Measurements from ENCODE around the gene TNKS2.
A peak's percentile ranks its signal among the peaks of the same experiment; 100 is the strongest.
"Not testable (repeated sequence)": the region's sequence is repeated elsewhere in the genome, so short reads cannot be mapped to it uniquely, and the experiment has no call there.

TNKS2 gene

DNA sequence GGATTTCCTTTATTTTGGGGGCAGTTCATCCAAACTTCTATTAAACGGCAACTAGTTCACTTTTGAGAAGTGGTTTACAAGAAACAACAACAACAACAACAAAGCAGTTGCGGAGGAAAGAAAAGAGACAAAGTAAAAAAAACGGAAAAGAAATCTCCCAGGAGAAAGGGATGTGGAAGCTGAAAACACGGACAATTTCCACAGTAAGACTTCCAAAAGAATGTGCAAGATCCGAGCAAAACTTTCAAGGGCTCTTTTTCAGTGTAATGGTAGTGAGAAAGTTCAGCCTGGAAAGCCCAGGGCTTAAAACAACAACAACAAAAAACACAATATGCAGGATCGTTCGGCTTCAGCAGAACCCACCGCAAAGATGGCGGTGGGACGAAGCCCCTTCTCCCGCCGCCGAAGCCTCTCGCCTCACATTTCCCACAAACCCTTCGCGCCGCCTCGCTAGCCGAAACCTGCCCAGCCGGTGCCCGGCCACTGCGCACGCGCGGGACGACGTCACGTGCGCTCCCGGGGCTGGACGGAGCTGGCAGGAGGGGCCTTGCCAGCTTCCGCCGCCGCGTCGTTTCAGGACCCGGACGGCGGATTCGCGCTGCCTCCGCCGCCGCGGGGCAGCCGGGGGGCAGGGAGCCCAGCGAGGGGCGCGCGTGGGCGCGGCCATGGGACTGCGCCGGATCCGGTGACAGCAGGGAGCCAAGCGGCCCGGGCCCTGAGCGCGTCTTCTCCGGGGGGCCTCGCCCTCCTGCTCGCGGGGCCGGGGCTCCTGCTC lies at the start of gene TNKS2:
TSS of gene TNKS2 (plus strand) at position 553 of the 775 bp plus-strand sequence. CDS start 265 bp downstream, outside the sequence.
- peak; percentile 82 to 83 for DNase-seq (ENCODE audit: low spot score in 2 of 2)
- Mint-ChIP-seq H3K27me3 (no peaks in the 10 kb centered on the region), H3K4me1 (peaks cover 65% of the 10 kb centered on the region), H3K36me3 (ENCODE audit: insufficient read depth) (peaks cover 23% of the 10 kb centered on the region), H3K9me3 (no peaks in the 10 kb centered on the region), H3K27ac (ENCODE audit: low read depth) (peak within 1 kb of the TSS; percentile 95), H3K4me3 (peak within 1 kb of the TSS; percentile 99)
- peak; percentile 76 for ATAC-seq (replicated peaks; ENCODE audit: extremely low read depth, poor library complexity, severe bottlenecking)

DNA sequence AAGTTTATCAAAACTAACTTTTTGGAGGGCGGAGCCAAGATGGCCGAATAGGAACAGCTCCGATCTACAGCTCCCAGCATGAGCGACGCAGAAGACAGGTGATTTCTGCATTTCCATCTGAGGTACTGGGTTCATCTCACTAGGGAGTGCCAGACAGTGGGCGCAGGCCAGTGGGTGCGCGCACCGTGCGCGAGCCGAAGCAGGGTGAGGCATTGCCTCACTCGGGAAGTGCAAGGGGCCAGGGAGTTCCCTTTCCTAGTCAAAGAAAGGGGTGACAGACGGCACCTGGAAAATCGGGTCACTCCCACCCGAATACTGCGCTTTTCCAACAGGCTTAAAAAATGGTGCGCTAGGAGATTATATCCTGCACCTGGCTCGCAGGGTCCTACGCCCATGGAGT lies 48.6 kb upstream of the TNKS2 start:
- H3K27ac Mint-ChIP-seq (ENCODE audit: low read depth); DNase-seq (ENCODE audit: low spot score in 2 of 2); H3K4me3 Mint-ChIP-seq; H3K36me3 Mint-ChIP-seq (ENCODE audit: insufficient read depth); ATAC-seq (replicated peaks; ENCODE audit: extremely low read depth, poor library complexity, severe bottlenecking); H3K4me1 Mint-ChIP-seq; H3K9me3 Mint-ChIP-seq: not testable (repeated sequence)
- H3K27me3 Mint-ChIP-seq: peaks cover 21% of the 10 kb centered on the region

DNA sequence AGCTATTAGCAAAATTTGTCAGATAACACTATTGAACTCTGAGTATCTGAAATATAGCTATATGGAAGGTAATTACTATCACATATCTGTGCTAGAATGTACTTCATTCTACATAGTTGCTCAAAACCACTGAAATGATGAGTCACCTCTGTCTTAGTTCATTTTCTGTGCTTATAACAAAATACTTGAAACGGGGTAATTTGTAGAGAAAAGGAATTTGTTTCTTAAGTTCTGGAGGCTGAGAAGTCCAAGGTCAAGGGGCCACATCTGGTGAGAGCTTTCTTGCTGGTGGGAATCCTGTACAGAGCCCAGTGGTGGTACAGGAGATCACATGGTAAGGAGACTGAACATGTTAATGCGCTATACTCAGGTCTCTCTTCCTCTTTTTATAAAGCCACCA lies 41.9 kb upstream of the TNKS2 start:
- Mint-ChIP-seq H3K9me3 (no peaks in the 10 kb centered on the region), H3K4me1 (no peaks in the 10 kb centered on the region), H3K27ac (ENCODE audit: low read depth) (no peak overlapping the region), H3K4me3 (no peak overlapping the region), H3K27me3 (peaks cover 31% of the 10 kb centered on the region), H3K36me3 (ENCODE audit: insufficient read depth) (no peaks in the 10 kb centered on the region)
- ATAC-seq (replicated peaks; ENCODE audit: extremely low read depth, poor library complexity, severe bottlenecking) (no peak), DNase-seq (ENCODE audit: low spot score in 2 of 2) (no peak)

DNA sequence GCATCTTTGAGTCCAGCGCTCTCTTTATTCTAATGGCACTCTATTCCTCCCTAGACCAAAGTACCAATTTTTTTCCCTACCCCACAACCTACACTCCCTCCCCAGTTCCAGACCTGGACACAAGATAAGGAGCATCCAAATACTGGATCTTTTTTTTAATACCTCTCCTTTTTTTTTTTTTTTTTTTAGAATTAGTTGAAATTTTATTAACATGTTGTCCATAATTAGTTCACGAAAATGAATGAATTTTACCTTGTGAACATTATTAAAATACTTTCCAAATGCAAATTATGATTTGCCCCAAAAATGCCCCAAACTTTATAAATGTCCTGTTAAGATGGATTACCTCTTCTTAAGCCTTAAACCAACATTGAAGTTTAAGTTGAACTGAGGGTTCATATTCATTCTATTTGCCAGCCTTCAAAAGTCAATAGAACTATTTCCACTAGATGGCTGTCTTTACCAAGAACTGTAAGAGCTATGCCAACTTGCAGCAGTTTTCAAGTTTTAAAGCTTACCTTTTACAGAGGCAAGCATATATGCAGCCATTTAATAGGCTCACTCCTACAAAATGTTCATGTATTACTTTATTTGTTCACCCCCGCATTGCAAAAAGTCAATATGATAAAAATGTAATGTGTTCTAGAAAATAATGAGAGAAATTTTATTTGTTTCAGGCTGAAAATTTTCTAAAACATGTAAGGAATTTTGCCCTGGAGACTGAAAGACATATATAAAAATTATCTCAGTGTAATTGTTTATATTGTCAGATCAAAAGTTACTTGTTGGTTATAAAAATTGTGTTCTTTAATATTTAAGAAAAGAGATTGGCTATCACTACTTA lies 39.7 kb upstream of the TNKS2 start:
- Mint-ChIP-seq H3K27me3 (peaks cover 43% of the 10 kb centered on the region), H3K36me3 (ENCODE audit: insufficient read depth) (no peaks in the 10 kb centered on the region), H3K9me3 (no peaks in the 10 kb centered on the region), H3K4me1 (no peaks in the 10 kb centered on the region), H3K27ac (ENCODE audit: low read depth) (no peak overlapping the region), H3K4me3 (no peak overlapping the region)
- DNase-seq (ENCODE audit: low spot score in 2 of 2) (no peak), ATAC-seq (replicated peaks; ENCODE audit: extremely low read depth, poor library complexity, severe bottlenecking) (no peak)

DNA sequence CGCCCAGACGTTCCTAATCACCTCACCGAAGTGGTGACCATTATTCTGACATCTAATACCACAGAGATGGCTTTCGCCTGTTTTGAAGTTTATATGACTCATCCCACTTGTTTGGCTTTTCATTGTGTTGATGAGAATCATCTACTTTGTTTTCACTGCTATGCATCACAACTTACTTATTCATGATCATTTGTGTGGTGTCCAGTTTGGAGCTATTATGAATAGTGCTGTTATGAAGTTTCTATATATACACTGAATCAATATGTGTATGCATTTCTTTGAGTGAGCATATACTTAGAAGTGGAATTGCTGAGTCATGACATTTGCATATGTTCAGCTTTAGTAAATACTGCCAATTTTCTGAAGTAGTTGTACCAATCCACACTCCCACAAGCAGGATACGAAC lies 38.6 kb upstream of the TNKS2 start:
- H3K36me3 Mint-ChIP-seq (ENCODE audit: insufficient read depth): no peaks in the 10 kb centered on the region
- H3K27me3 Mint-ChIP-seq: peaks cover 43% of the 10 kb centered on the region
- H3K9me3 Mint-ChIP-seq: no peaks in the 10 kb centered on the region
- H3K27ac Mint-ChIP-seq (ENCODE audit: low read depth): no peak overlapping the region
- no peaks in the 10 kb centered on the region for H3K4me1 Mint-ChIP-seq
- no peak for DNase-seq (ENCODE audit: low spot score in 2 of 2)
- H3K4me3 Mint-ChIP-seq: no peak overlapping the region
- ATAC-seq (replicated peaks; ENCODE audit: extremely low read depth, poor library complexity, severe bottlenecking): no peak

DNA sequence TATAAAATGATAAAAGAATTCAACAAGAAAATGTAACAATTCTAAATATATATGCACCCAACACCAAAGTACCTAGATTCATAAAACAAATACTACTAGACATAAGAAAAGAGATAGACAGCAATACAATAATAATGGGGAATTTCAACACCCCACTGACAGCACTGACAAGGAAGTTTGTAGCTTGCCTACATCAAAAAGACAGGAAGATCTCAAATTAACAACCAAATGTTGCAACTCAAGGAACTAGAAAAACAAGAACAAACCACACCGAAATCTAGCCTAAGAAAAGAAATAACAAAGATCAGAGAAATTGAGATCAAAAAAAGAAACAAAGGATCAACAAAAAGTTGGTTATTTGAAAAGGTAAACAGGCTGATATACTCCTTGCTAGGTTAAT lies 36.5 kb upstream of the TNKS2 start:
- H3K9me3 Mint-ChIP-seq: no peaks in the 10 kb centered on the region

DNA sequence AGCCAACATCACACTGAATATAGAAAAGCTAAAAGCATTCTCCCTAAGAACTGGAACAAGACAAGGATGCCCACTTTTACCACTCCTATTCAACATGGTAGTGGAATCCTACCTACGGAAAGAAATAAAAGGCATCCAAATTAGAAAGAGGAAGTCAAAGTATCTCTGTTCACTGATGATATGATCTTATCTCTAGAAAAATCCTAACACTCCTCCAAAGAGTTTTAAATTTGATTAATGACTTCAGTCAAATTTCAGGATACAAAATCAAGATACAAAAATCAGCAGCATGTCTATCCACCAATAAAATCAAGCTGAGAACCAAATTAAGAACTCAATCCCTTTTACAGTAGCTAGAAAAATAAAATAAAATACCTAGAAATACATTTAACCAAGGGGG lies 35.3 kb upstream of the TNKS2 start:
- H3K27me3 Mint-ChIP-seq: peaks cover 23% of the 10 kb centered on the region
- DNase-seq (ENCODE audit: low spot score in 2 of 2) (no peak), ATAC-seq (replicated peaks; ENCODE audit: extremely low read depth, poor library complexity, severe bottlenecking) (no peak)
- H3K4me3 Mint-ChIP-seq: no peak overlapping the region
- H3K9me3 Mint-ChIP-seq: no peaks in the 10 kb centered on the region
- no peak overlapping the region for H3K27ac Mint-ChIP-seq (ENCODE audit: low read depth)
- no peaks in the 10 kb centered on the region for H3K36me3 Mint-ChIP-seq (ENCODE audit: insufficient read depth)
- no peaks in the 10 kb centered on the region for H3K4me1 Mint-ChIP-seq

More for the DNA sequence above, 36.5 kb upstream of the TNKS2 start:
- ATAC-seq (replicated peaks; ENCODE audit: extremely low read depth, poor library complexity, severe bottlenecking): no peak
- Mint-ChIP-seq H3K27ac (ENCODE audit: low read depth) (no peak overlapping the region), H3K27me3 (peaks cover 35% of the 10 kb centered on the region), H3K36me3 (ENCODE audit: insufficient read depth) (no peaks in the 10 kb centered on the region), H3K4me1 (no peaks in the 10 kb centered on the region), H3K4me3 (no peak overlapping the region)
- DNase-seq (ENCODE audit: low spot score in 2 of 2): no peak

DNA sequence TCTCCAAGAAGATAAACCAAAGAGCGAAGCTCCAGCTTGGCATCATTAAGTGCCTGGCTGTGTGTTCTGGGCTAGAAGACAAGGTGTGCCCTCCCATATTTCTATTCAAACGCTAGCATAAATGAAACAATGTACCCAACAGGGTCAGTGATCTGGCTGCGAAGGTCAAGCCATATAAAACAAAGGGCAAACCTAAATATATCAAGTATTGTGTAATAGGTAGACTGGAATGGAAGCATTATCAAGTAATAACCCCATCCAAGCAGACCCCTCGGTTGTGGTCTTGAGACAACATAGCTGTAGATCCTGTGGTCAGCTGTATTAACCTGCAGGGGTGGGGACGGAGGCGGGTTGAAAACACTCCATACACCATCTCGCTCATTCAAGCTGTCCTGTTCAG lies 31.6 kb upstream of the TNKS2 start:
- no peak for ATAC-seq (replicated peaks; ENCODE audit: extremely low read depth, poor library complexity, severe bottlenecking)
- no peak for DNase-seq (ENCODE audit: low spot score in 2 of 2)
- H3K4me1 Mint-ChIP-seq: no peaks in the 10 kb centered on the region
- H3K27ac Mint-ChIP-seq (ENCODE audit: low read depth): no peak overlapping the region
- no peak overlapping the region for H3K4me3 Mint-ChIP-seq
- H3K27me3 Mint-ChIP-seq: peaks cover 8% of the 10 kb centered on the region
- H3K9me3 Mint-ChIP-seq: no peaks in the 10 kb centered on the region
- H3K36me3 Mint-ChIP-seq (ENCODE audit: insufficient read depth): no peaks in the 10 kb centered on the region

DNA sequence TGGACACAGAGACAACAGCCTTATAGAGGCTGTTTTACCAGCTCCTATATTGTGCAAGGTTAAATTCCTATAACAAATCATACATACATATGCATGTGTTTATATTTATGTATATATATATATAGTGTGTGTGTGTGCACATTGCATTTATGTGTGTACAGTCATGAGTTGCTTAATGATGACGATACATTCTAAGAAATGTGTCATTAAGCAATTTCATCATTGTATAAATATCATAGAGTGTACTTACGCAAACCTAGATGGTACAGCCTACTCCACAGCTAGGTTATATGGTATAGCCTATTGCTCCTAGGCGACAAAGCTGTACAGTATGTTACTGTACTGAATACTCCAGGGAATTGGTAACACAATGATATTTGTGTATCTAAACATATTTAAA lies 30.1 kb upstream of the TNKS2 start:
- H3K4me3 Mint-ChIP-seq: no peak overlapping the region
- DNase-seq (ENCODE audit: low spot score in 2 of 2): no peak
- H3K27me3 Mint-ChIP-seq: peaks cover 10% of the 10 kb centered on the region
- no peaks in the 10 kb centered on the region for H3K36me3 Mint-ChIP-seq (ENCODE audit: insufficient read depth)
- no peak overlapping the region for H3K27ac Mint-ChIP-seq (ENCODE audit: low read depth)
- ATAC-seq (replicated peaks; ENCODE audit: extremely low read depth, poor library complexity, severe bottlenecking): no peak
- no peaks in the 10 kb centered on the region for H3K9me3 Mint-ChIP-seq
- no peaks in the 10 kb centered on the region for H3K4me1 Mint-ChIP-seq

DNA sequence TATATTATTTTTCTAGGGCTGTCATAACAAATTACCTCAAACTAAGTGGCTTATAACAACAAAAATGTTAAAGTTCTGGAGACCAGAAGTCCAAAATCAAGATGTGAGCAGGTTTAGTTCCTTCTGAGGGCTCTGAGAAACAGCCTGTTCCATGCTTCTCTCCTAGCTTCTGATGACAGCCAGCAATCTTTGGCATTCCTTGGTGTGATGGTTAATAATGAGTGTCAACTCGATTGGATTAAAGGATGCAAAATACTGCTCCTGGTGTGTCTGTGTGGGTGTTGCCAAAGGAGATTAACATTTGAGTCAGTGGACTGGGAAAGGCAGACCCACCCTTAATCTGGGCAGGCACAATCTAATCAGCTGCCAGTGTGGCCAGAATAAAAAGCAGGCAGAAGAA lies 26.3 kb upstream of the TNKS2 start:
- H3K4me3 Mint-ChIP-seq: no peak overlapping the region
- no peak for ATAC-seq (replicated peaks; ENCODE audit: extremely low read depth, poor library complexity, severe bottlenecking)
- peaks cover 40% of the 10 kb centered on the region for H3K27me3 Mint-ChIP-seq
- no peaks in the 10 kb centered on the region for H3K36me3 Mint-ChIP-seq (ENCODE audit: insufficient read depth)
- H3K4me1 Mint-ChIP-seq: no peaks in the 10 kb centered on the region
- H3K9me3 Mint-ChIP-seq: no peaks in the 10 kb centered on the region
- DNase-seq (ENCODE audit: low spot score in 2 of 2): no peak
- no peak overlapping the region for H3K27ac Mint-ChIP-seq (ENCODE audit: low read depth)

DNA sequence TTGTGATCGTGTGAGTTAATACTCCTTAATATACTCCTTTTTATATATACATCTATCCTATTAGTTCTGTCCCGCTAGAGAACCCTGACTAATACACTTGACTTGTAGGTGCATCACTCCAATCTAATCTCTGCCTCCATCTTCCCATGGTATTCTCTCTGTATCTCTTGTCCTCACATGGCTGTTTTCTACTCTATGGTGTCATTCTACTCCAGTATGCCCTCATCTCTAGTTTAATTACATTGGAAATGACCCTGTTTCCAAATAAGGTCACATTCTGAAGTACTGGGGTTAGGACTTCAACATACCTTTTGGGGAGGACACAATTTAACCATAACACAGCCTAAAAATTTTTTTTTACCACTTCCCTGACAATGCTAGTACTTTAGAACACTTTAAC lies 25.8 kb upstream of the TNKS2 start:
- Mint-ChIP-seq H3K27ac (ENCODE audit: low read depth) (no peak overlapping the region), H3K4me3 (no peak overlapping the region), H3K4me1 (no peaks in the 10 kb centered on the region), H3K9me3 (no peaks in the 10 kb centered on the region), H3K36me3 (ENCODE audit: insufficient read depth) (no peaks in the 10 kb centered on the region), H3K27me3 (peaks cover 40% of the 10 kb centered on the region)
- ATAC-seq (replicated peaks; ENCODE audit: extremely low read depth, poor library complexity, severe bottlenecking): no peak
- DNase-seq (ENCODE audit: low spot score in 2 of 2): no peak

DNA sequence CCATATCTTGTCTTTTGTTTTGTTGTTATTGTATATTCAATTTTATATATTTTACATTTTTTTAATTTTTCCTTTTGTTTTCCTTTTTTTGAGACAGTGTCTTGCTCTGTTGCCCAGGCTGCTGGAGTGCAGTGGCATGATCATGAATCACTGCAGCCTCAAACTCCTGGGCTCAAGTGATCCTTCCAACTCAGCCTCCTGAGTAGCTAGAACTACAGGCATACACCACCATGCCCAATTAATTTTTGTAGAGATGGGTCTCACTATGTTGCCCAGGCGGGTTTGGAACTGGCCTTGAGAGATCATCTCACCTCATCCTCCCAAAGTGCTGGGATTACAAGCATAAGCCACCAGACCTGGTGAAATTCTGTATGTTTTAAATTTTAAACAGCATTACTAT lies 25.4 kb upstream of the TNKS2 start:
- no peaks in the 10 kb centered on the region for H3K9me3 Mint-ChIP-seq
- no peak for DNase-seq (ENCODE audit: low spot score in 2 of 2)
- no peaks in the 10 kb centered on the region for H3K36me3 Mint-ChIP-seq (ENCODE audit: insufficient read depth)
- no peak overlapping the region for H3K4me3 Mint-ChIP-seq
- no peak for ATAC-seq (replicated peaks; ENCODE audit: extremely low read depth, poor library complexity, severe bottlenecking)
- H3K27me3 Mint-ChIP-seq: peaks cover 40% of the 10 kb centered on the region
- no peak overlapping the region for H3K27ac Mint-ChIP-seq (ENCODE audit: low read depth)
- H3K4me1 Mint-ChIP-seq: no peaks in the 10 kb centered on the region

DNA sequence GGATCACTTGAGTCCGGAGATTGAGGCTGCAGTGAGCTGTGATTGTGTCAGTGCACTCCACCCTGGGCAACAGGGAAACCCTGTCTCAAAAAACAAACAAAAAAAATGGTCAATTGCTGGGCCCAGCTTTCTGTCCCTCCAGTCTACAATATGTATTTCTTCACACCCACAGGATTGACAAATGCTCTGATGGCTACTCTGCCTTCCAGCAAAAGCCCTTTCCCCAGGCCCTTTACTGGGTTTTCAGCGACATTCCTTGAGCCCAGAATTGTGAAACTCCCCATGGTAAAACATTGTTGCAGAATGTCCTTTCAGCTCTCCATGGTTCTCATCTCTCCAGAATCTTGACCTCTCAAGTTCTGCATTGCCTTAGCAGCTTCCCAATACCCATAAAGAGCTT lies 23.7 kb upstream of the TNKS2 start:
- Mint-ChIP-seq H3K27ac (ENCODE audit: low read depth) (no peak overlapping the region), H3K4me3 (no peak overlapping the region), H3K27me3 (peaks cover 50% of the 10 kb centered on the region), H3K9me3 (no peaks in the 10 kb centered on the region), H3K36me3 (ENCODE audit: insufficient read depth) (no peaks in the 10 kb centered on the region), H3K4me1 (no peaks in the 10 kb centered on the region)
- ATAC-seq (replicated peaks; ENCODE audit: extremely low read depth, poor library complexity, severe bottlenecking): no peak
- DNase-seq (ENCODE audit: low spot score in 2 of 2): no peak
